ENCODE measurements around the gene PLD4.

DNA sequence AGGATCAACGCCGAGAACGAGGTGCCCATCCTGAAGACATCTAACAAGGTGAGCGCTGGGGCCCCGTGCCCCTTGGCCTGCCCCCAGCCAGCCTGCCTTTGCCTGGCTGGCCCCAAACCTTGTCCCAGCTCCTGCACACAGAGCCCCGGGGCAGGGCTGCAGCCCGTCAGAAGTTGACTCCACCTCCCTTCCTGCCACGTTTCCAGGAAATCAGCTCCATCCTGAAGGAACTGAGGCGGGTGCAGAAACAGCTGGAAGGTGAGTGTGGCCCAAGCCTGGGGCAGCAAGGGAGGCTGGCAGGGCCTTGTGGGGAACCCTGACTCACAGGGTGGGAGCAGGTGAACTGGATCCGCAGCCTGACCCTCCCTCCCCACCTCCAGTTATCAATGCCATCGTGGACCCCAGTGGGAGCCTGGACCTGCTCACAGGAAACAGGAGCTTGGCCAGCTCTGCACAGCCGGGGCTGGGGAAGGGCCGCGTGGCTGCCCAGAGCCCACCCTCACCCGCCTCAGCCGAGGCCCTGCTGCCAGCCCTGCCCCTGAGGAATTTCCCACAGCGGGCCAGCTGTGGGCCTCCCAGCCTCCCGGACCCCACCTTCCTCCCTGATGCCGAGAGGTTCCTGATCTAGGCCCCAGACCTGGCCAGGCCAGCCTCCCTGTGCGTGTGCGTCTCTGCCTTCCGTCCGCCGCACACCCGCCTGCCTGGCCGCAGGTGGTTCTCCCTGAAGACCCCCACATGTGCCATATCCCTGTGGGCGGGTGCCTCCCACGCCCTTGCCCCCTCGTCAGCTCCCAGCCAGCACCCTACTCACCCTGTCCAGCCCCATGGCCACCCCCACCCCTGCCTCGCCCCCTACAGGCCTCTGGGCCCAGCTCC, 30.1 kb upstream of the PLD4 start:
- TF ChIP-seq, protein P1, sequence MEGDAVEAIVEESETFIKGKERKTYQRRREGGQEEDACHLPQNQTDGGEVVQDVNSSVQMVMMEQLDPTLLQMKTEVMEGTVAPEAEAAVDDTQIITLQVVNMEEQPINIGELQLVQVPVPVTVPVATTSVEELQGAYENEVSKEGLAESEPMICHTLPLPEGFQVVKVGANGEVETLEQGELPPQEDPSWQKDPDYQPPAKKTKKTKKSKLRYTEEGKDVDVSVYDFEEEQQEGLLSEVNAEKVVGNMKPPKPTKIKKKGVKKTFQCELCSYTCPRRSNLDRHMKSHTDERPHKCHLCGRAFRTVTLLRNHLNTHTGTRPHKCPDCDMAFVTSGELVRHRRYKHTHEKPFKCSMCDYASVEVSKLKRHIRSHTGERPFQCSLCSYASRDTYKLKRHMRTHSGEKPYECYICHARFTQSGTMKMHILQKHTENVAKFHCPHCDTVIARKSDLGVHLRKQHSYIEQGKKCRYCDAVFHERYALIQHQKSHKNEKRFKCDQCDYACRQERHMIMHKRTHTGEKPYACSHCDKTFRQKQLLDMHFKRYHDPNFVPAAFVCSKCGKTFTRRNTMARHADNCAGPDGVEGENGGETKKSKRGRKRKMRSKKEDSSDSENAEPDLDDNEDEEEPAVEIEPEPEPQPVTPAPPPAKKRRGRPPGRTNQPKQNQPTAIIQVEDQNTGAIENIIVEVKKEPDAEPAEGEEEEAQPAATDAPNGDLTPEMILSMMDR (IDR thresholded peaks at IDR 0.05) = no peak
- no peak for TF ChIP-seq POLR2A (IDR thresholded peaks at IDR 0.05)
- TF ChIP-seq EP300 (IDR thresholded peaks at IDR 0.05) = no peak
